Jurkat, Clone E6-1 (cell line): ENCODE measurements around the gene DDO. TPM values are rescaled to one million over a fixed set of nuclear protein-coding genes. Genes with fewer than 3 reads are reported as not detected.
"Not testable (repeated sequence)": the region's sequence is repeated elsewhere in the genome, so short reads cannot be mapped to it uniquely, and the experiment has no call there.

Source experiments
- DNase-seq: peaks from one replicate; pipeline ENCODE4 v3.0.0-alpha.2; 2011; ENCODE audit warnings: low read depth, low spot score
- H3K4me3 ChIP-seq: 2 replicates; pipeline ENCODE4 v1.5.1; 2011; ENCODE audit warnings: mild to moderate bottlenecking, low read length, control low read depth, moderate library complexity
- polyA plus RNA-seq: library from polyadenylated mRNA; unstranded; fragments of >200 nt; gene quantifications from one replicate; pipeline ENCODE4 v1.2.1, GENCODE V29; 2012; ENCODE audit warnings: missing spikeins; ENCODE audit not compliant: insufficient read length, insufficient read depth

Gene DDO
- polyA plus RNA-seq = not detected

- H3K4me3 ChIP-seq = no peak within 1 kb of the TSS
- DNase-seq = no peak
These were observed at the start of gene DDO for GRCh38 chr6:110415086-110415916. Gene DDO (minus strand): TSS chr6:110415575. CDS start chr6:110413462, 2,113 bp downstream.

GRCh38 chr6:110462884-110463481 is 47.6 kb upstream of the DDO start:
- DNase-seq = no peak
- no peak overlapping the region for H3K4me3 ChIP-seq

GRCh38 chr6:110461376-110461775 is 46.0 kb upstream of the DDO start:
- H3K4me3 ChIP-seq = no peak overlapping the region
- no peak for DNase-seq

- no peak overlapping the region for H3K4me3 ChIP-seq
- no peak for DNase-seq
These were observed 43.8 kb upstream of the DDO start for GRCh38 chr6:110459137-110459536.

GRCh38 chr6:110458476-110458875 is 43.1 kb upstream of the DDO start:
- no peak overlapping the region for H3K4me3 ChIP-seq
- no peak for DNase-seq

- not testable (repeated sequence) for H3K4me3 ChIP-seq, DNase-seq
These were observed 42.3 kb upstream of the DDO start for GRCh38 chr6:110457567-110458175.

- no peak for DNase-seq
These were observed 41.3 kb upstream of the DDO start for GRCh38 chr6:110456694-110457093.

GRCh38 chr6:110449541-110449895 is 34.1 kb upstream of the DDO start:
- DNase-seq = no peak

More at GRCh38 chr6:110456694-110457093, 41.3 kb upstream of the DDO start:
- H3K4me3 ChIP-seq = no peak overlapping the region

GRCh38 chr6:110448846-110449540 is 33.6 kb upstream of the DDO start:
- no peak for DNase-seq
- no peak overlapping the region for H3K4me3 ChIP-seq

More at GRCh38 chr6:110449541-110449895, 34.1 kb upstream of the DDO start:
- H3K4me3 ChIP-seq = no peak overlapping the region

GRCh38 chr6:110447761-110448160 is 32.4 kb upstream of the DDO start:
- no peak overlapping the region for H3K4me3 ChIP-seq
- DNase-seq = no peak

GRCh38 chr6:110446405-110446804 is 31.0 kb upstream of the DDO start:
- H3K4me3 ChIP-seq = no peak overlapping the region
- no peak for DNase-seq

GRCh38 chr6:110440026-110440425 is 24.7 kb upstream of the DDO start:
- H3K4me3 ChIP-seq = no peak overlapping the region
- DNase-seq = no peak

- H3K4me3 ChIP-seq = no peak overlapping the region
- DNase-seq = no peak
These were observed 24.0 kb upstream of the DDO start for GRCh38 chr6:110439356-110439755.

- H3K4me3 ChIP-seq = no peak overlapping the region
- no peak for DNase-seq
These were observed 19.7 kb upstream of the DDO start for GRCh38 chr6:110434961-110435602.

GRCh38 chr6:110432285-110432900 is 17.0 kb upstream of the DDO start:
- no peak overlapping the region for H3K4me3 ChIP-seq

GRCh38 chr6:110430741-110431140 is 15.4 kb upstream of the DDO start:
- DNase-seq = no peak
- H3K4me3 ChIP-seq = no peak overlapping the region

More at GRCh38 chr6:110432285-110432900, 17.0 kb upstream of the DDO start:
- DNase-seq = no peak

- H3K4me3 ChIP-seq = no peak overlapping the region
- DNase-seq = no peak
These were observed 14.9 kb upstream of the DDO start for GRCh38 chr6:110430236-110430635.

- H3K4me3 ChIP-seq = no peak overlapping the region
- no peak for DNase-seq
These were observed 12.8 kb upstream of the DDO start for GRCh38 chr6:110428153-110428552.

- H3K4me3 ChIP-seq = no peak overlapping the region
- DNase-seq = no peak
These were observed 10.4 kb upstream of the DDO start for GRCh38 chr6:110425816-110426215.
